H9 (cell line): ENCODE measurements around the gene METRN. TPM values are rescaled to one million over a fixed set of nuclear protein-coding genes. Genes with fewer than 3 reads are reported as not detected.

Source experiments
- DNase-seq: peaks from one replicate; pipeline ENCODE4 v3.0.0-alpha.2; 2017
- H2AFZ ChIP-seq: one replicate; pipeline ENCODE4 v1.6.1; 2013; ENCODE audit warnings: mild to moderate bottlenecking, low read length, control low read depth, moderate library complexity
- H2AK5ac ChIP-seq: 2 replicates; pipeline ENCODE4 v1.6.1; 2013; ENCODE audit warnings: low read length, control low read depth, mixed read lengths; ENCODE audit not compliant: insufficient read length
- H2BK120ac ChIP-seq: one replicate; pipeline ENCODE4 v1.6.1; 2013; ENCODE audit warnings: low read depth, mild to moderate bottlenecking, low read length, control low read depth, inconsistent platforms; ENCODE audit not compliant: poor library complexity, severe bottlenecking
- H2BK12ac ChIP-seq: 2 replicates; pipeline ENCODE4 v1.6.1; 2013; ENCODE audit warnings: low read length, control low read depth, mixed read lengths, low read depth; ENCODE audit not compliant: insufficient read length
- H2BK15ac ChIP-seq: 2 replicates; pipeline ENCODE4 v1.6.1; 2013; ENCODE audit warnings: low read depth, low read length, control low read depth
- H2BK20ac ChIP-seq: one replicate; pipeline ENCODE4 v1.6.1; 2013; ENCODE audit warnings: low read depth, mild to moderate bottlenecking, low read length, control low read depth, inconsistent platforms; ENCODE audit not compliant: poor library complexity, severe bottlenecking
- H2BK5ac ChIP-seq: 2 replicates; pipeline ENCODE4 v1.6.1; 2013; ENCODE audit warnings: low read length, control low read depth, mixed read lengths; ENCODE audit not compliant: insufficient read length
- H3K14ac ChIP-seq: 2 replicates; pipeline ENCODE4 v1.6.1; 2013; ENCODE audit warnings: low read length, control low read depth; ENCODE audit not compliant: insufficient read depth
- H3K18ac ChIP-seq: 2 replicates; pipeline ENCODE4 v1.6.1; 2013; ENCODE audit warnings: low read depth, mild to moderate bottlenecking, mixed read lengths, low read length, control low read depth; ENCODE audit not compliant: insufficient read length
- H3K23ac ChIP-seq: 2 replicates; pipeline ENCODE4 v1.6.1; 2013; ENCODE audit warnings: low read length, control low read depth, mixed read lengths, low read depth; ENCODE audit not compliant: insufficient read length
- H3K23me2 ChIP-seq: 2 replicates; pipeline ENCODE4 v1.6.1; 2013; ENCODE audit warnings: low read depth, mild to moderate bottlenecking, mixed read lengths, low read length, control low read depth; ENCODE audit not compliant: insufficient read length, poor library complexity, severe bottlenecking
- H3K27ac ChIP-seq: 2 replicates; pipeline ENCODE4 v1.5.1; 2013; ENCODE audit warnings: low read length, control low read depth, mixed read lengths, low read depth; ENCODE audit not compliant: insufficient read length
- H3K27me3 ChIP-seq: 2 replicates; pipeline ENCODE4 v1.6.1; 2013; ENCODE audit warnings: low read length, control low read depth, inconsistent platforms; ENCODE audit not compliant: insufficient read depth
- H3K4ac ChIP-seq: 2 replicates; pipeline ENCODE4 v1.6.1; 2013; ENCODE audit warnings: low read depth, mild to moderate bottlenecking, control low read depth, inconsistent platforms, low read length, moderate library complexity
- H3K4me1 ChIP-seq: 2 replicates; pipeline ENCODE4 v1.6.1; 2013; ENCODE audit warnings: low read length, control low read depth, inconsistent platforms; ENCODE audit not compliant: insufficient read depth
- H3K4me2 ChIP-seq: 2 replicates; pipeline ENCODE4 v1.6.1; 2013; ENCODE audit warnings: low read length, control low read depth, mixed read lengths; ENCODE audit not compliant: insufficient read length, insufficient read depth
- H3K56ac ChIP-seq: 2 replicates; pipeline ENCODE4 v1.6.1; 2013; ENCODE audit warnings: low read depth, mild to moderate bottlenecking, mixed read lengths, low read length, control low read depth; ENCODE audit not compliant: insufficient read length
- H3K79me1 ChIP-seq: 2 replicates; pipeline ENCODE4 v1.6.1; 2013; ENCODE audit warnings: low read depth, mild to moderate bottlenecking, moderate library complexity, low read length, control low read depth, inconsistent platforms; ENCODE audit not compliant: insufficient read depth, poor library complexity, severe bottlenecking
- H3K79me2 ChIP-seq: 2 replicates; pipeline ENCODE4 v1.6.1; 2013; ENCODE audit warnings: low read length, control low read depth, inconsistent platforms; ENCODE audit not compliant: insufficient read depth
- H3K9ac ChIP-seq: 2 replicates; pipeline ENCODE4 v1.6.1; 2013; ENCODE audit warnings: low read length, control low read depth, mixed read lengths; ENCODE audit not compliant: insufficient read length; ENCODE audit errors: extremely low read depth
- H3K9me3 ChIP-seq: one replicate; pipeline ENCODE4 v1.6.1; 2013; ENCODE audit warnings: low read depth, low read length, inconsistent platforms; ENCODE audit not compliant: control insufficient read depth
- H3T11ph ChIP-seq: one replicate; pipeline ENCODE4 v1.6.1; 2013; ENCODE audit warnings: mild to moderate bottlenecking, low read length, control low read depth, inconsistent platforms
- H4K20me1 ChIP-seq: one replicate; pipeline ENCODE4 v1.6.1; 2013; ENCODE audit not compliant: control insufficient read depth, insufficient read length, insufficient read depth
- H4K5ac ChIP-seq: 2 replicates; pipeline ENCODE4 v1.6.1; 2013; ENCODE audit warnings: low read depth, mild to moderate bottlenecking, mixed read lengths, low read length, control low read depth; ENCODE audit not compliant: insufficient read length
- H4K8ac ChIP-seq: replicated peaks from 2 replicates; pipeline ENCODE4 v1.6.1; 2013; ENCODE audit warnings: low read length, control low read depth, mixed read lengths, low read depth; ENCODE audit not compliant: insufficient read length
- H4K91ac ChIP-seq: 2 replicates; pipeline ENCODE4 v1.6.1; 2013; ENCODE audit warnings: low read depth, mild to moderate bottlenecking, moderate library complexity, mixed read lengths, low read length, control low read depth; ENCODE audit not compliant: insufficient read length
- H3K27ac Mint-ChIP-seq, 3 experiments: 2 replicates in 2 of 3; 3 replicates in 1 of 3; pipeline ENCODE4 v1.8.0; 2020 to 2021; ENCODE audit warnings: mixed read lengths in 3 of 3, mild to moderate bottlenecking in 1 of 3, moderate library complexity in 1 of 3
- H3K27me3 Mint-ChIP-seq: 2 replicates; pipeline ENCODE4 v1.8.0; 2021; ENCODE audit warnings: low read depth, mild to moderate bottlenecking, moderate library complexity, mixed read lengths
- H3K36me3 Mint-ChIP-seq, 3 experiments: 2 replicates in 2 of 3; 3 replicates in 1 of 3; pipeline ENCODE4 v1.8.0; 2020 to 2021; ENCODE audit warnings: low read depth in 3 of 3, mixed read lengths in 3 of 3; ENCODE audit not compliant: insufficient read depth in 1 of 3
- H3K4me1 Mint-ChIP-seq, 2 experiments: 2 replicates each; pipeline ENCODE4 v1.8.0; 2020; ENCODE audit warnings: mixed read lengths in 2 of 2
- H3K4me3 Mint-ChIP-seq, 2 experiments: 2 replicates in 1 of 2; 3 replicates in 1 of 2; pipeline ENCODE4 v1.8.0; 2020 to 2021; ENCODE audit warnings: mild to moderate bottlenecking in 2 of 2, mixed read lengths in 2 of 2, moderate library complexity in 1 of 2
- H3K9me3 Mint-ChIP-seq, 2 experiments: 2 replicates in 1 of 2; 3 replicates in 1 of 2; pipeline ENCODE4 v1.8.0; 2020; ENCODE audit warnings: mild to moderate bottlenecking in 2 of 2, mixed read lengths in 2 of 2, moderate library complexity in 1 of 2
- CTCF ChIP-seq: fragments of 200-600 bp; sonication (generic); conservative IDR thresholded peaks from 3 replicates; pipeline ENCODE4 v1.8.0; 2021; ENCODE audit warnings: antibody characterized with exemption, mild to moderate bottlenecking
- WGBS: extraction: QIAGEN DNeasy Blood & Tissue Kit; methylation state at CpG from one replicate; pipeline ENCODE4 v1.1.7; 2013; ENCODE audit warnings: missing lambda C conversion rate, low lambda C conversion rate, mixed read lengths; ENCODE audit not compliant: insufficient read length; ENCODE audit errors: extremely low coverage; 5-methylcytosine and 5-hydroxymethylcytosine counted together
- total RNA-seq: library from RNA; stranded (reverse); gene quantifications from 2 replicates; pipeline ENCODE4 v1.2.1, GENCODE V29; 2021

METRN gene
- total RNA-seq, 1 experiment from 2014 or later = 26.2 TPM

GRCh38 chr16:684961-685696 is 29.8 kb upstream of the METRN start:
- H3K14ac ChIP-seq = no peak overlapping the region
- no peak for DNase-seq
- H4K5ac ChIP-seq = no peak overlapping the region
- no peak overlapping the region for H3K4ac ChIP-seq
- no peaks in the 10 kb centered on the region for H3K4me1 ChIP-seq
- H3K27me3 Mint-ChIP-seq = no peaks in the 10 kb centered on the region; the same call in 1 of the 2 replicates
- H3K56ac ChIP-seq = no peak overlapping the region
- H2BK20ac ChIP-seq = no peak overlapping the region
- no peak overlapping the region for H3K18ac ChIP-seq
- peaks cover 2% of the 10 kb centered on the region; the same call in 1 of the 2 replicates for H3K79me2 ChIP-seq
- H3K9me3 ChIP-seq = no peaks in the 10 kb centered on the region
- H3K79me1 ChIP-seq = no peaks in the 10 kb centered on the region
- no peak overlapping the region for H2BK120ac ChIP-seq
- H2BK15ac ChIP-seq = no peak overlapping the region
- H3T11ph ChIP-seq = no peak overlapping the region
- H2AK5ac ChIP-seq = no peak overlapping the region
- H3K4me2 ChIP-seq = peak overlapping the region; percentile 20
- no peaks in the 10 kb centered on the region for H3K27me3 ChIP-seq
- H3K23me2 ChIP-seq = peaks cover 17% of the 10 kb centered on the region
- TF ChIP-seq CTCF = no peak
- no peaks in the 10 kb centered on the region for H4K20me1 ChIP-seq
- no peak overlapping the region for H3K27ac ChIP-seq
- no peak overlapping the region for H4K91ac ChIP-seq
- no peak overlapping the region for H2BK5ac ChIP-seq
- H3K36me3 Mint-ChIP-seq = peaks cover 15 to 47% (median 44%) of the 10 kb centered on the region in 3 experiments; a peak in 6 of 7 replicates
- no peak overlapping the region for H2AFZ ChIP-seq
- no CpG with 5 or more reads among the region's 61 CpGs for WGBS
- H3K9me3 Mint-ChIP-seq = no peaks in the 10 kb centered on the region
- no peak overlapping the region for H3K23ac ChIP-seq
- no peak overlapping the region for H4K8ac ChIP-seq
- no peak overlapping the region for H3K9ac ChIP-seq
- no peak overlapping the region for H2BK12ac ChIP-seq
- peak overlapping the region in 1 of 2 experiments; percentile 57; a peak in 1 of 5 replicates for H3K4me3 Mint-ChIP-seq
- peaks cover 10 to 26% of the 10 kb centered on the region in 2 experiments for H3K4me1 Mint-ChIP-seq
- no peak overlapping the region for H3K27ac Mint-ChIP-seq
